Measurements from ENCODE around the gene RFLNA.

- TF ChIP-seq CTCF (conservative IDR thresholded peaks at IDR 0.05 in 1 of 2, IDR thresholded peaks at IDR 0.05 in 1 of 2; ENCODE audit: low read depth in 1 of 2, low read length in 2 of 2) (no peak), EZH2 (IDR thresholded peaks at IDR 0.05; ENCODE audit: low read length, missing control alignments) (no peak)
These were observed 24.2 kb upstream of the RFLNA start for GRCh38 chr12:124270671-124271070.
